AG20443 (cell line): ENCODE results near the gene RNF20.

Experiments used
- DNase-seq: peaks from one replicate; pipeline ENCODE4 v3.0.0; 2012; ENCODE audit warnings: low spot score, mixed read lengths

The RNF20 gene

GRCh38 chr9:101590901-101591300 is 57.2 kb downstream of the RNF20 start:
- no peak for DNase-seq

GRCh38 chr9:101591787-101592446 is 58.3 kb downstream of the RNF20 start:
- DNase-seq: no peak

- no peak for DNase-seq
Measured at GRCh38 chr9:101592788-101593187, 59.1 kb downstream of the RNF20 start.

- no peak for DNase-seq
Measured at GRCh38 chr9:101593345-101593744, 59.7 kb downstream of the RNF20 start.

- DNase-seq: no peak
Measured at GRCh38 chr9:101594796-101595195, 61.1 kb downstream of the RNF20 start, which contains the start of gene PPP3R2. PPP3R2 (minus strand) TSS chr9:101594969; CDS start chr9:101594921, 48 bp downstream.

GRCh38 chr9:101601904-101602765 is 68.5 kb downstream of the RNF20 start:
- DNase-seq: peak; percentile 74

- DNase-seq: no peak
Measured at GRCh38 chr9:101604296-101604695, 70.6 kb downstream of the RNF20 start.

- no peak for DNase-seq
Measured at GRCh38 chr9:101605547-101605946, 71.9 kb downstream of the RNF20 start.
